GM12892 (cell line): ENCODE measurements around the gene PTTG1.

Experiments used
- DNase-seq: peaks from one replicate; pipeline ENCODE4 v3.0.0; 2011; ENCODE audit not compliant: insufficient read length
- FAIRE-seq: peaks from 2 replicates; lab custom pipeline; 2011; peaks lifted over from hg19 to GRCh38; lab: Jason Lieb, UNC
- POLR2A ChIP-seq: IDR thresholded peaks from 2 replicates; pipeline ENCODE4 v1.6.1; 2011; ENCODE audit warnings: low read depth, low read length, control low read depth
- POLR2AphosphoS5 ChIP-seq: IDR thresholded peaks from 2 replicates; pipeline ENCODE4 v1.6.1; 2011; ENCODE audit warnings: low read depth, low read length, control low read depth
- TAF1 ChIP-seq: IDR thresholded peaks from 2 replicates; pipeline ENCODE4 v1.6.1; 2011; ENCODE audit warnings: low read depth, mild to moderate bottlenecking, control low read depth, low read length, borderline replicate concordance

Gene PTTG1

GRCh38 chr5:160468363-160468975 lies 46.8 kb downstream of the PTTG1 start:
- FAIRE-seq (peak; percentile 51), DNase-seq (no peak)
- no peak for TF ChIP-seq POLR2AphosphoS5
- no peak for TF ChIP-seq POLR2A
- no peak for TF ChIP-seq TAF1

DNA sequence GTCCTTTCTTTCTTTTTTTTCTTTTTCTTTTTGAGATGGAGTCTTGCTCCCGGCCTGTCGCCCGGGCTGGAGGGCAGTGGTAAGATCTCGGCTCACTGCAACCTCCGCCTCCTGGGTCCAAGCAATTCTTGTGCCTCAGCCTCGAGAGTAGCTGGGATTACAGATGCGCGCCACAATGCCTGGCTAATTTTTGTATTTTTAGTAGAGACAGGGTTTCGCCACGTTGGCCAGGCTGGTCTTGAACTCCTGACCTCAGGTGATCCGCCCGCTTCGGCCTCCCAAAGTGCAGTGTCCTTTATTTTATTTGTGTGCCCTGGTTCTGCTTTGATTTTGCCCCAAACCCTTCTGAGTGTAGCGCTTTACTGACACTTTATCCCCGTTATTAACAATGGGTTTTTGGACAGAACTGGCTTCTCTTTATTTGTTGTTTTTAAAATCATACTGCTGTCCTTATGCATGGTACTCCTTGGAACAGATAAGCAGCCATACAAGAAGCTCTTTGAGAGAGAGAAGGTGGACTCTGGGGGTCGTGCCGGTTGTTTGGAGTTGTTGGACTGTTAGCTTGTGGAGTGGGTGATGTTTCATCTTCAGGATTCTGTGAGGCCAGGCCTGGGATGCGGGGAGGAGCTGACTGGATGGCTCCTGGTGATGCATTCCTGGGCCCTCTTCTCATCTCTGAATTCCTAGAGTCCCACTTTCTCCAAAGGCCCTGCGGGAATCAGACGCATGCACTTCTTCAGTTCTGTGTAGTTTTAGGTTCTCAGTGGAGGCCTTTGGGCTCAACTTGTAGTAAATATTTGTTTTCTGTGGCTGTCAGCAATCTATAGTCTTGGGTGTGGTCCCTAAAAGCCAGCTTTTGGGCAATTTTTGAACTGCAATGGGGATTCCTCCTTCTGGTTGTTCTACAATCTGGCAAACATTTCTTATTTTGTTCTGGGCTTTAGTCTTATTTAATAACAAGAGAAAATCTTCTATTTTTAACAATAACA lies 47.8 kb downstream of the PTTG1 start:
- DNase-seq: no peak
- FAIRE-seq: no peak
- TF ChIP-seq POLR2AphosphoS5 (peak; percentile 58), TAF1 (no peak), POLR2A (peak; percentile 14; the same call in 1 of the 2 replicates)

GRCh38 chr5:160470437-160471361 lies 49.0 kb downstream of the PTTG1 start:
- FAIRE-seq (peak; percentile 84), DNase-seq (no peak)
- TF ChIP-seq TAF1 (no peak), POLR2A (peak; percentile 77), POLR2AphosphoS5 (peak; percentile 60)

DNA sequence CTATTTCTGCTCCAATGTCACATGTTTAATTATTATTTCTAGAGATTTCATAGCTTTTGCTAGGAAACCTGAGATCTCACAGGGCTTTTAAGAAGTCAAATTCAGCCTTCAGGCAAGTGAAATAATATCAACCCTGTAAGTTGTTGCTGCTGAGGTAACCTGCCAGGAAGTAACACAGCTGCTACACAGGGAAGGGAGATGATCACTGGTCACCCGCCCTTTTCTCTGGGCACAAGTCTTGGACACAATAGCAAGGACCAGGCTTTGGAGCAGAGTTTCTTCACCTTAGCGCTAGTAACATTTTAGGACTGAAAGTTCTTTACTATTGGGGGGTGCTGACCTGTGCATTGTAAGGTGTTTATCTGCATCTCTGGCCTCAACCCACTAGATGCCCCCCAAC lies 50.1 kb downstream of the PTTG1 start:
- FAIRE-seq (peak; percentile 40), DNase-seq (no peak)
- TF ChIP-seq POLR2AphosphoS5 (peak; percentile 58; the same call in 1 of the 2 replicates), POLR2A (peak; percentile 54), TAF1 (no peak)

DNA sequence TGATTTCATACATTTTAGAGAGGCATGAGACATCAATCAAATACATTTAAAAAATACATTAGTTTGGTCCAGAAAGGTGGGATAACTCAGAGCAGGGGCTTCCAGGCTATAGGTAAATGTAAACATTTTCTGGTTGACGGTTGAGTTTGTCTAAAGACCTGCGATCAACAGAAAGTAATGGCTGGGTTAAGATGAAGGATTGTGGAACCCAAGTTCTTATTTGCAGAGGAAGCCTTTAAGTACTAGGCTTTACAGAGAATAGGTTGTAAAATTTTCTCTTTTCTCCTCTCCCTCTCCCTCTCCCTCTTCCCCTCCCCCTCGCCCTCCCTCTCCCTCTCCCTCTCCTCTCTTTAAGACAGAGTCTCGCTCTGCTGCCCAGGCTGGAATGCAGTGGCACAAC lies 50.8 kb downstream of the PTTG1 start:
- DNase-seq: no peak
- 0 out of 2 replicates have a peak, but pooled peaks have one; percentile 16 for TF ChIP-seq POLR2A
- no peak for TF ChIP-seq TAF1
- TF ChIP-seq POLR2AphosphoS5: no peak; the same call in 1 of the 2 replicates
- FAIRE-seq: no peak

GRCh38 chr5:160473681-160474080 lies 52.0 kb downstream of the PTTG1 start:
- FAIRE-seq: no peak
- DNase-seq: no peak
- TF ChIP-seq TAF1: no peak
- 0 out of 2 replicates have a peak, but pooled peaks have one; percentile 8 for TF ChIP-seq POLR2AphosphoS5

DNA sequence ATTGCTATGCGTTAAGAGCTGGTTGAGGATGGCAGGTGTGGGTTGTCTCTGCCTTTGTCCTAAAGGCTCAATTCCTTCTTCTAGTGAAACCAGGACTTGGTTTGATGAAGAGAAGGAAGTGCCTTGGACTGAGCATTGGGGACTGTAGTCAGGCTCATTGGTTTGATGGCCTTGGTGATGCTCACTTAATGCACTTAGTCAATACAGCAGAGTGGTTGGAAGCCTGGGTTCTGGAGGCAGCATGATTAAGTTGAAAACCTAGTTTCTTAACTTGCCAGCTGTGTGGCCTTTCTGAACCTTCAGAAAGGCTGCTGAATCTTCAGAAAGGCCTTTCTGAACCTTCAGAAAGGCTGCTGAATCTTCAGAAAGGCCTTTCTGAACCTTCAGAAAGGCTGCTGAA lies 52.4 kb downstream of the PTTG1 start:
- DNase-seq: no peak
- TF ChIP-seq POLR2AphosphoS5 (0 out of 2 replicates have a peak, but pooled peaks have one; percentile 6), POLR2A (peak; percentile 49), TAF1 (no peak)
- FAIRE-seq: peak; percentile 21

- DNase-seq (no peak), FAIRE-seq (no peak)
- no peak for TF ChIP-seq TAF1
- TF ChIP-seq POLR2AphosphoS5: no peak
- TF ChIP-seq POLR2A: no peak; the same call in 1 of the 2 replicates
Observed at GRCh38 chr5:160475864-160476438, 54.3 kb downstream of the PTTG1 start.

DNA sequence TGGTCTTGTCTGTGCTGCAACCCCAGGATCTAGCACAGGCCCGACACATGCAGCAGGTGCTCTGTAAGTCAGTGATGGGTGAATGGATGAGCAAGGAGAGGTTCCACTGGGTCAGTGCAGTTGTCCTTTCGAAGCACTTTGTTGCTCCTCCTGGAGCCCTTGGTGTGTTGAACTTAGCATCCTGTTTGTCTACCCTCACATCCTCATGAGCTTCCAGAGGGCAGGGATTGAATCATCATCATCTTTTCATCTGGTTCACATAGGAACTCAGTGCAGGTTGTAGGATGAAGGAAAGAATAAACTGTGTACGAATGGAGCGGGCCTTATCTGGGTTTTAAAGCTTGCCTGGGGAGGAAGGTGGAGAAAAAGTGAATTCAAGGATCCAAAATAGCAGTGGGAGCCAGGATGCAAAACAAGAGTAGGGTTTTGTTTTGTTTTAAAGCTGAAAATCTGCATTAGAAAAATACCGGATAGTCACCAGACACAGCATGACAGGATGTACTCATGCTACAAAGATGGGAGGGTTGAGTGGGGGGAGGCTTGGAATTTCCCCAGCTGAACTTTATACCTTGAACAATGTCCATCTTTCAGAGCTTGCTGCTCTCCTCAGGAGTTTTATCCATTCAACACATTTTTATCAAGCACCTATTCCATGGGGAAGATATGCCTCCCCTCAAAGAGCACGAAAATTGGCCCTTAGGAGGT lies 55.8 kb downstream of the PTTG1 start:
- FAIRE-seq (no peak), DNase-seq (no peak)
- no peak for TF ChIP-seq POLR2AphosphoS5
- no peak for TF ChIP-seq TAF1
- TF ChIP-seq POLR2A: no peak

- no peak for DNase-seq
- TF ChIP-seq TAF1 (no peak), POLR2A (no peak), POLR2AphosphoS5 (no peak; the same call in 1 of the 2 replicates)
- no peak for FAIRE-seq
Observed at GRCh38 chr5:160478163-160478562, 56.5 kb downstream of the PTTG1 start.
